Measurements from ENCODE around the gene TCF19. TPM values are rescaled to one million over a fixed set of nuclear protein-coding genes. Genes with fewer than 3 reads are reported as not detected.
A peak's percentile ranks its signal among the peaks of the same experiment; 100 is the strongest.

Gene TCF19
- total and polyA plus RNA-seq, 2 donors (not counting 1 experiment from before 2014, with no cell fraction given): 7.2 to 8.4 TPM

DNA sequence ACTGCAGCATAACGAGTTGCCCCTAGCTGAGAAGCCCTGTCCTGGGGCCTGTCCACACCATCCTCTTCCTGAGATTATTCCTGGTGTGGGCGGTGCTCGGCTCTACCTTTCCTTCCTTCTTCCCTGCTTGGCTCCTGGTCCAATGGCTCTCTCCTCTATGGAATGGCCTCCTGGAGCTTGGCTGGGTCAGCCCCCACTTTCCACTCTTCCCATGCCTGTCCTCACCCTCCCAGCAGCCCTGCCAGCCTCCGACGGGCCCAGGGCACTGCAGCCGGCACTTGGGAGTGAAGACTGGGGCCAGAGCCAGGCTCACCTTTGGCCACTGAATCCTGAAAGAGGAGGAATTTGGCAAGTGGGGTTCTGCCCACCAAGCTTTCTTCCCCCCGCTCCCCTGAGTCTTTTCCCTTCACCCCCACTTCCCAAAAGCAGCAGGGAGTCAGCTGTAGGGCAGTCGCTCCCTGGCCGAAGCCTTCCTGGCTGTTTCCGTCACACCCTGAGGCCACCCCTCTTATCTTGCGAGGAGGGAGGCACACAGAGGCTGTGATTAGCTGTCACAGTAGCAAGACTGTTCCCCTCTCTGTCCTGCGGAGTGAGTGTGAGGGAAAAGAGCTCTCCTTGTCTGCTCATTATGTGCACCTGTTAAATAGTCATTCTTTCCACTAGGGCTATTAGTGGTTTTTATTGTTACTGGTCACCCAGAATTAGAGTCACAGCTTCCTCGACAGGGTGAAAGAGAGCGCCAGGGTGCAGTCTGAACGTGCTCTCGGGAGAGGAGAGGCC is 31.8 kb upstream of the TCF19 start:
- H3K9ac ChIP-seq (ENCODE audit: insufficient read depth, low read length): no peak overlapping the region
- H4K20me1 ChIP-seq (ENCODE audit: control insufficient read depth, extremely low read depth, insufficient read depth, low read length): no peaks in the 10 kb centered on the region
- no peak overlapping the region for H3K4me3 ChIP-seq (replicated peaks in 1 of 4; ENCODE audit: control extremely low read depth in 1 of 4, insufficient read depth in 1 of 4, low read depth in 3 of 4, low read length in 4 of 4)
- no peak overlapping the region for H3K27ac ChIP-seq (ENCODE audit: insufficient read depth, low read length)
- no peaks in the 10 kb centered on the region for H3K9me3 ChIP-seq (ENCODE audit: control insufficient read depth, insufficient read depth, low read depth, low read length)
- no peak overlapping the region for H3K4me2 ChIP-seq (ENCODE audit: extremely low read depth, insufficient read depth, low read length)
- H3K4me1 ChIP-seq (ENCODE audit: control insufficient read depth, extremely low read depth, insufficient read depth, low read length): peaks cover 13% of the 10 kb centered on the region
- H2AFZ ChIP-seq (ENCODE audit: low read length): no peak overlapping the region
- no peaks in the 10 kb centered on the region for H3K79me2 ChIP-seq (ENCODE audit: control insufficient read depth, insufficient read depth, low read length)
- peaks cover 9% of the 10 kb centered on the region for H3K27me3 ChIP-seq (ENCODE audit: control insufficient read depth, insufficient read depth, low read length)
- DNase-seq (ENCODE audit: low read depth in 2 of 2): no peak
- TF ChIP-seq EZH2 (IDR thresholded peaks at IDR 0.05; ENCODE audit: low read length, missing control alignments): no peak
- TF ChIP-seq, protein P1, sequence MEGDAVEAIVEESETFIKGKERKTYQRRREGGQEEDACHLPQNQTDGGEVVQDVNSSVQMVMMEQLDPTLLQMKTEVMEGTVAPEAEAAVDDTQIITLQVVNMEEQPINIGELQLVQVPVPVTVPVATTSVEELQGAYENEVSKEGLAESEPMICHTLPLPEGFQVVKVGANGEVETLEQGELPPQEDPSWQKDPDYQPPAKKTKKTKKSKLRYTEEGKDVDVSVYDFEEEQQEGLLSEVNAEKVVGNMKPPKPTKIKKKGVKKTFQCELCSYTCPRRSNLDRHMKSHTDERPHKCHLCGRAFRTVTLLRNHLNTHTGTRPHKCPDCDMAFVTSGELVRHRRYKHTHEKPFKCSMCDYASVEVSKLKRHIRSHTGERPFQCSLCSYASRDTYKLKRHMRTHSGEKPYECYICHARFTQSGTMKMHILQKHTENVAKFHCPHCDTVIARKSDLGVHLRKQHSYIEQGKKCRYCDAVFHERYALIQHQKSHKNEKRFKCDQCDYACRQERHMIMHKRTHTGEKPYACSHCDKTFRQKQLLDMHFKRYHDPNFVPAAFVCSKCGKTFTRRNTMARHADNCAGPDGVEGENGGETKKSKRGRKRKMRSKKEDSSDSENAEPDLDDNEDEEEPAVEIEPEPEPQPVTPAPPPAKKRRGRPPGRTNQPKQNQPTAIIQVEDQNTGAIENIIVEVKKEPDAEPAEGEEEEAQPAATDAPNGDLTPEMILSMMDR (conservative IDR thresholded peaks at IDR 0.05 in 1 of 2, IDR thresholded peaks at IDR 0.05 in 1 of 2; ENCODE audit: low read depth in 1 of 2, low read length in 2 of 2): no peak
- H3K36me3 ChIP-seq (ENCODE audit: control insufficient read depth, insufficient read depth, low read length): no peaks in the 10 kb centered on the region

DNA sequence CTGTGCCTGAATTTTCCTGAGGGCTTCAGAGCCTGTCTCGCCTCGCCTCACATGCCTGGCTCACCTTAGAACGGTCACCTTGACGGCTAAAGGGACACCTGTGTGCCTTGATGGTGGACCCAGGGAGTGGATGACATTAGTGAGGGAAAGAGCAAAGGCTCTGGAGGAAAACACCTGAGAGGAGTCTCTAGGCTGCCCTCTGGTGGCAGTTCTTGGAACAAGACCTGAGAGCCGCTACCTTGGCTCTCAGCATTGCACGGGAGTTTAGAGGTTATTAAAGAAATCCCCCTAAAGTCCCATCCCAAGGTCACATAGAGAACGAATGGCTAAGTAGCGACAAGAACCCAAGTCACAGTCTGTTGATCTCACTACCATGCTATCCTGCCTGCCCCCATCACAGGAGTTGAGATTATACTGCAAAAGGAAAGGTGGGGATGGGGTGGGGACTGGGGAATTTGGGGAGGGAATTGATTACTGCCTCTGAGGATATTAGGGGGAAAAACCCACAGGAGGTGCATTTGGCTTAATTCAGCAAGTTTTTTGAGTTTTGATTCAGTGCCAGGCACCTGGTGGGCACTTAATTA is 30.2 kb upstream of the TCF19 start:
- Histone ChIP-seq H2AFZ (ENCODE audit: low read length) (no peak overlapping the region), H3K27ac (ENCODE audit: insufficient read depth, low read length) (no peak overlapping the region), H3K9me3 (ENCODE audit: control insufficient read depth, insufficient read depth, low read depth, low read length) (no peaks in the 10 kb centered on the region), H3K9ac (ENCODE audit: insufficient read depth, low read length) (no peak overlapping the region), H3K27me3 (ENCODE audit: control insufficient read depth, insufficient read depth, low read length) (peaks cover 9% of the 10 kb centered on the region), H3K4me2 (ENCODE audit: extremely low read depth, insufficient read depth, low read length) (no peak overlapping the region), H3K79me2 (ENCODE audit: control insufficient read depth, insufficient read depth, low read length) (no peaks in the 10 kb centered on the region), H3K4me1 (ENCODE audit: control insufficient read depth, extremely low read depth, insufficient read depth, low read length) (peaks cover 3% of the 10 kb centered on the region), H3K36me3 (ENCODE audit: control insufficient read depth, insufficient read depth, low read length) (no peaks in the 10 kb centered on the region), H3K4me3 (replicated peaks in 1 of 4; ENCODE audit: control extremely low read depth in 1 of 4, insufficient read depth in 1 of 4, low read depth in 3 of 4, low read length in 4 of 4) (no peak overlapping the region), H4K20me1 (ENCODE audit: control insufficient read depth, extremely low read depth, insufficient read depth, low read length) (no peaks in the 10 kb centered on the region)
- TF ChIP-seq, protein P1 (conservative IDR thresholded peaks at IDR 0.05 in 1 of 2, IDR thresholded peaks at IDR 0.05 in 1 of 2; ENCODE audit: low read depth in 1 of 2, low read length in 2 of 2): peak; percentile 80 to 91
- TF ChIP-seq EZH2 (IDR thresholded peaks at IDR 0.05; ENCODE audit: low read length, missing control alignments): no peak
- peak in 1 of 2 donors; percentile 30 for DNase-seq (ENCODE audit: low read depth in 2 of 2)

DNA sequence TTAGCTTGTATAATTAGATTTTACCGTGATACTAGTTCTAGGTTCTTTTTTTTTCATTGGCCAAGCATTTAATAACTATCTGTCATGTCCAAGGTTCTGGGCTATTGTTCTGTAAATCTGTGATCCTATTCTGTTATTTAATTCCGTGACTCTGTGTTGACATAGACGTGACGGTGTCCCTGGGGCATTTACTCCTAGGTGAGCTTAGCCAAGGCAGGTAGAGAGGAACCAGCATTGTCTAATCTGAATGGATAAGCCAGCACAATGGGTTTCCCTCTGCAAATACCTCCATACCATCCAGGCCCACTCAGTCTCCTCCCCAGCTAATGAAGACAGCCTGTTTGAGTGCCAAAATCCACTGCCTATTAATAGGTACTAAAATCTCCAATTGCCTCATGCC is 29.3 kb upstream of the TCF19 start:
- peaks cover 2% of the 10 kb centered on the region for H3K4me1 ChIP-seq (ENCODE audit: control insufficient read depth, extremely low read depth, insufficient read depth, low read length)
- no peak overlapping the region for H3K27ac ChIP-seq (ENCODE audit: insufficient read depth, low read length)
- no peaks in the 10 kb centered on the region for H4K20me1 ChIP-seq (ENCODE audit: control insufficient read depth, extremely low read depth, insufficient read depth, low read length)
- H3K4me2 ChIP-seq (ENCODE audit: extremely low read depth, insufficient read depth, low read length): no peak overlapping the region
- no peak overlapping the region for H3K9ac ChIP-seq (ENCODE audit: insufficient read depth, low read length)
- H3K36me3 ChIP-seq (ENCODE audit: control insufficient read depth, insufficient read depth, low read length): no peaks in the 10 kb centered on the region
- H3K27me3 ChIP-seq (ENCODE audit: control insufficient read depth, insufficient read depth, low read length): peaks cover 9% of the 10 kb centered on the region
- H2AFZ ChIP-seq (ENCODE audit: low read length): no peak overlapping the region
- TF ChIP-seq, protein P1 (conservative IDR thresholded peaks at IDR 0.05 in 1 of 2, IDR thresholded peaks at IDR 0.05 in 1 of 2; ENCODE audit: low read depth in 1 of 2, low read length in 2 of 2): no peak
- TF ChIP-seq EZH2 (IDR thresholded peaks at IDR 0.05; ENCODE audit: low read length, missing control alignments): no peak
- DNase-seq (ENCODE audit: low read depth in 2 of 2): no peak
- no peaks in the 10 kb centered on the region for H3K9me3 ChIP-seq (ENCODE audit: control insufficient read depth, insufficient read depth, low read depth, low read length)
- H3K4me3 ChIP-seq (replicated peaks in 1 of 4; ENCODE audit: control extremely low read depth in 1 of 4, insufficient read depth in 1 of 4, low read depth in 3 of 4, low read length in 4 of 4): no peak overlapping the region
- H3K79me2 ChIP-seq (ENCODE audit: control insufficient read depth, insufficient read depth, low read length): no peaks in the 10 kb centered on the region

Measured in fibroblast of lung (primary cell).